HG03159 (cell line): Measurements from ENCODE around the gene ZRSR2.
"Not testable (repeated sequence)": the region's sequence is repeated elsewhere in the genome, so short reads cannot be mapped to it uniquely, and the experiment has no call there.

Source experiments
- ATAC-seq: cut with Tn5 transposase; IDR thresholded peaks from one replicate; pipeline ENCODE4 v1.9.1; 2021; ENCODE audit warnings: mild to moderate bottlenecking, moderate library complexity; ENCODE audit not compliant: unreplicated experiment

ZRSR2 gene

GRCh38 chrX:15790769-15791290, 546 bp downstream of the ZRSR2 start:
- peak; percentile 22 for ATAC-seq

GRCh38 chrX:15797707-15798106, 7.4 kb downstream of the ZRSR2 start:
- ATAC-seq = no peak

GRCh38 chrX:15804563-15804962, 14.3 kb downstream of the ZRSR2 start:
- ATAC-seq = no peak

DNA sequence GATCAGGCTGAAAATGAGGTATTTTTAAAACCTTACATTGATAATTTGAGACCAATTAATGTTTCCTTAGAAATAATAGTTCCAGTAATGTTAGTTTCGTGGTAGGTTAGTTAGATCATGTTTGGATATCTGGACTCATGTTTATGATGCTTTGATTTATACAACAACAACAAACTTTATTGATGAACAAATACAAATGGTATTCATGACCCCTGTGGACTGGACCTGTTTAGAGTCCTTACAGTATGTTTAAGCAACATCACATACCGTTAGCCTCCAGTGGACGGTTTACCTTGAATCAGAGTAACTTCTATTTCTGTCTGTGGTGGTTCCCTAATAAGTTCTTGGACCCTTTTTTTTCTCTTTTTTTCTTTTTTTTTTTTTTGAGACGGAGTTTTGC, 18.0 kb downstream of the ZRSR2 start:
- ATAC-seq = no peak

GRCh38 chrX:15812192-15812938, 22.1 kb downstream of the ZRSR2 start:
- no peak for ATAC-seq

- ATAC-seq = no peak
Observed at GRCh38 chrX:15813416-15813815, 23.1 kb downstream of the ZRSR2 start.

- ATAC-seq = no peak
Observed at GRCh38 chrX:15814771-15815365, 24.6 kb downstream of the ZRSR2 start.

- ATAC-seq = peak; percentile 81
Observed at GRCh38 chrX:15815779-15816437, 25.6 kb downstream of the ZRSR2 start.

DNA sequence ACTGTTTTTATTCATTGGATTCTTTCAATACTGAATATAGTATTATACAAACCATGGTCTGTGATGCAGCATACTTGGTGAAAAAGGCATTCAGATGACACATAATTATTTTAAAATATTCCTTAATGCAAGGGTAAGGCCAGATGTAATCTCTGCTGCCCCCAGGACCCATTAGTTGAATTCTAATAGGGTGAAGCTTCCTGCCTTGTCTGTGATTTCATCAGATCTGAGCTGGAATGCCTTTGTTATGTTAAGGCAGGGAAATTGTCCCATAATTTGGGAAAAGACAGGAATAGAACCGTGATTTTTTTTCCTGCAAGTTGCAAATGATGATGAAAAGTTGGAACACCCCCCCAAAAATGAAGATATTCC, 26.1 kb downstream of the ZRSR2 start:
- ATAC-seq = no peak

- ATAC-seq = no peak
Observed at GRCh38 chrX:15816886-15817285, 26.6 kb downstream of the ZRSR2 start.

DNA sequence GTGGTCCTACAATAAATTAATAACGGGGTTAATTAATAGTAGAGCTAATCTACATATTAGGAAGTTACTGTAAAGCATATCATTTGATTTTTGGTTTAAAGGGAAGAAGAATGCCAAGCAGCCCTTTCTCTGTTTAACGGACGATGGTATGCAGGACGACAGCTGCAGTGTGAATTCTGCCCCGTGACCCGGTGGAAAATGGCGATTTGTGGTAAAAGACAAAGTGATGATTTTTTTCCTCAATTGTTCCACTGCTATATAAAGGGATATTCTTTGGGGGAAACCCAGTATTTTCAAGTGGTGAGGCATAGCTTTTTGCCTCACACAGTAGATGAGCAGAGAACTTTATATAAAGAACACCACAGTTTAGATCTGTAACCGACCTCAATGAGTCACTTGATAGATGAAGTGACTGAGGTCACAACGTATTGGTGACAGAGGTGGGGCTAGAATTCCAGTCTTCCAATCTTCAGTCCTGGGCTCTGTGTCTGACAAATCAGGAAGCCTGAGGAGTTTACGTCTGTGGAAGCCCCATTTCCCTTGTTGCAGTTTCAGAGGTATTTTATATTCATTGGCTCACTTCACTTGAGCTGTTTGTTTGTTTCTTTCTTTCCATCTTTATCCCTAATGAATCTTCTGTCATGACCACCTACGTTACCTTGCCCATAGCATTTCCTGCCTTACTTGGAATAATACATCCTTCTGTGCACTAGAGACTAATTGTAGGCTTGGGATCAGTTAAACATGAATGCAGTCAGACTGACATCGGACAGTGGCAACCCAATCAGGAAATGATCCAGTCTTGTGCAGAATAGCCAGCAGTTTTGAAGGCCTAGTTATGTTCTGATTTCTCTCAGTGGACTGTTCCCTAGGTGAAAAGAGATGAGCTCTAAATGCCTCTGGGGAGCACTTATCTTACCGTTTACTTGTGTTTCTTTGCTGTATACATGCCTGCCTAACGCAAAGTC, 30.1 kb downstream of the ZRSR2 start:
- no peak for ATAC-seq

GRCh38 chrX:15822922-15823321, 32.6 kb downstream of the ZRSR2 start:
- ATAC-seq = no peak

DNA sequence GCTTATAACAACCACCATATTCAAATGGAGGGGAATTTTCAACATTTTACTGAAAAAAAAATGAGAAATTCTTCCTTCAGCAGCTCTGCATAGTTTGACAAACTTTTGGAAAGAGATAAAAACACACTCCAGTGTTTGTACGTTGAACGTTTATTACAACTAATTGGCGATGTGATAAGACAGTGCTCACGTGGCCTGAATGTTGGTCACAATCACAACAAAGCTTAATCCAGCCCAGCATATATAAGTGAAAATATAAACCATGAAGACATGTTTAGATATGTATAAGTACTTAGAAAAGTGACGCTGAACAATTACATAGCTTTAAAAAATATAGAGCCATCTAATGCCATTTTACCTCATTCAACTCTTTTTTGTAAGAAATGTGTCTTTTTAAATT, 35.7 kb downstream of the ZRSR2 start:
- no peak for ATAC-seq

DNA sequence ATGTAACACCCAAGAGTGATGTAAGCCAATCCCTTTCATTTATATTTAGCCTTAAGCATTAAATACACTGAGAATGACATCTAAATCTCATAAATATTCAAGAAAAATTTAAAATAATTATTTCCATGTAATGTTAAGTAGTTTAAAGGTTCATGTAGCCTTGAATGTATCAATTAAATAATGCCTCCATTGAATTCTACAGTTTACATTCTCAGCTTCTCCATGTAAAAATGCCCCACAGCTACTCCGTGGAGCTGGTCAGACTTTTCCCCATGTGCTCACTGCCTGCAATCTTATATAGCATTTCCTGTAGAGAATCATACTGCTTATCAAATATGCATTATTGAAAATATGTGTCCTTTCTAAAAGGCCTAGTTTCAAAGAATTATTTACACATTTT, 38.9 kb downstream of the ZRSR2 start:
- no peak for ATAC-seq

DNA sequence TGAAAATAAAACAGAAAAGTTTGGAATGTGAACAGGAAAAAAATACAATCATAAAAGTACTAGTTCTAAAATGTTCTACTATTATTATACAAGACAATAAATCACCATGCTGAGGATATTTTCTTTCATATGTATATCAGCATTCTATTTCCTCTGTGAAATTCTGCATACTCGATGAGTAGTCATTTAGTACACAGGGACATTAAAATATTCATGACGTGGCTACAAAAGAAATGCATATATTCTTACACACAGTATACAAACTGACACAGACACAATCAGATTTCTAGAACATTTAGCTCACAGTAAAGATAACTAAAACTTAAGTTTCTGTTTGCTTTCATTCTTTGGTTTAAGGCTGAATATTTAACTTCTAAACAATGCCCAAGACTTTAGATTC, 41.1 kb downstream of the ZRSR2 start:
- ATAC-seq = not testable (repeated sequence)

DNA sequence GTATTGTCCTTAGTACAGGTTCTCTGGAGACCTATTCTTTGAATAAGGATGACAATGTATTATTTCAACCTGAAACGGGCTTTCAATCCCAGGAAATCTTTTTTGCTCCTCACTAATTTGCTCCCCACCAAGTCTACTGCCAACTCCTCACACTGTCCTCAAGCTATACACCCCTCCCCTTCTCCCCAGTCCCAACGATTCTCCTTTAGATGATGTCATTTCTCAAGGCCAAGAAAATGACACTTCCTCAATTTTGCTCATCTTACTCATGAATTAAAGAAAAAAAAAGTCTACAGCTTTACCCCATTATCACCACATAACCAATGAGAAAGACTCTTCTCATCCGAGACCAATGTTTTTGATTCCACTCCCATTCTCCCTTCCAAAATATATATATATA, 43.8 kb downstream of the ZRSR2 start:
- no peak for ATAC-seq

DNA sequence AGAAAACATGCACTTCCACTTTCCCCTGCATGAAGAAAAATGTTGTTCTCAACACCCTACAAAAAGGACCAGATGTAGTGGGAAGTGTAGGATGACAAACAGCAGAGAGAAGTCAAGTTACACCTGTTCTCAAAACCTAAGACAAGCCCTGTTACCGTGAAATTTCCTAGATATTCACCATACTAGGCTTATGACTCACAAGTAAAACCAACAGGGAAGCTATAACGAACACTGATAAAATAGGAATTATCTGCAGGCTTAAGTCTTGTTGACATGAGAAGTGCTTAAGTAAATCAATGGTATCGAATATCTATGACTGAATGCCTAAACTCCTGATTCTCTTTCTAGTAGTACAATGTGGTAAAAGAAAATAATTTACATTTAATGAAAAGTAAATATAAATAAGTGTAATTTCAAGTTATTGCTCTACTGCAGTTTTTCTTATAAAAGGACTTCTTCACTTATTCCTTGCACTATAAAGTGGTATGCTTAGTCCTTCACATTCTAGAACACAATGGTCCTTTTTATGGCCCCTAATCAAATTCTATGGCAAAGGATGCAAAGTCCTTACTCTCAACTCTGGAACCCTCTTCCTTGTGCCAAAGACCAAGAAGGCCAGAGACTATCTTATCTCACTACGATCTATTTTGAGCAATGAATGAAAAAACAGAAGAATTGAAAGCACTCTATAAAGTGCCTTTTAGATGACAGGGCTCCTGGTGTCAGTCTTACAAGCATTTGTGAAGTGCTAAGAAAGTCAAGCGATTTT, 44.7 kb downstream of the ZRSR2 start:
- no peak for ATAC-seq

- ATAC-seq = peak; percentile 70
Observed at GRCh38 chrX:15838017-15838416, 47.7 kb downstream of the ZRSR2 start.

DNA sequence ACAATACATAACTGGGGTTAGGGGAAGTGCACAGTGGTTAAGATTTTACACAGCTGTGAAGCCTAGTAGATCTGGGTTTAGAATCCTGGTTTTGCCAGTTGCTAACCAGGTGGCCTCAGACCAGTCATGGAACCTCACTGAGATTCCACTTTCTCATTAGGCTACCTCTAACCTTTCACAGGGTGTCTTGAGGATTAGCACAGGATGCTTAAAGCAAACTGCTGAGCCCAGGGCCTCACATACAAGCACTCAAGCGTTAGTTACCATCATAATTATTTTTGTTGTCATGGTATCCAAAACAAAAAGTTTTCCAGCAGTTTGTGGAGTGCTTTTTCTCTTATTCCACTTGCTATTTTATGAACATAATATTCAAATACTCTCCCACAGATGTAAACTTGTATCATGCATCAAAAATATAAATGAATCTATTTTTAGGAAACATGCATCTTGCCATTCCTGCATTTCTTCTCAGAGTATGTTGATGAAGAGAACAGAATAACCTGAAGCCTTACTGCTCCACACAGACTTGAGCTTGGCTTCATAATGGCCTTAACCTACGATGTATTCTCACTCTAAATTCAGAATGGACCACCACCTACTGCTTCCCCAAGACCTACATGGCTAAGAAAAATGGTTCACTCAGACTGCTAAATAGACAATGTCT, 51.7 kb downstream of the ZRSR2 start:
- no peak for ATAC-seq

DNA sequence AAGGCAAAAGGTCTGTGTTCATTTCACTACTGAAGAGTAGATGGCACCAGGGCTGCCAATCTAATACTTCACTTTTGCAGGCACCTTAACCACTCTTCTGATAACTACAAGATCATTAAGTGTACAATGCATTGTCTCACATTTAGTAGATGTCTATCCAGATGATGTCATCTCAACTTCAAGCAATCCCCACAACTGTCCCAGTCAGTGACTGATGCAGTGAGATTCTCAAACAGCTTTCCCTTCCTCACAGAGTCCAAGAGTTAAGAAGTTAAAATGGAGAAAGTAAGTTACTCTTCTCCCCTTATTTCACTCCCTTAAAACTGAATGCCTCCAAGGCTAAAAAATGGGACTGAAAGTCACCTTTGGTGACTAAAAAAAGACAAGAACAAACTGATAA, 53.7 kb downstream of the ZRSR2 start:
- no peak for ATAC-seq
